AG04449 (cell line): Measurements from ENCODE around the gene DCT.
"Not testable (repeated sequence)": the region's sequence is repeated elsewhere in the genome, so short reads cannot be mapped to it uniquely, and the experiment has no call there.

ENCODE experiments used
- CTCF ChIA-PET: fragments of 350-600 bp; formaldehyde crosslinking; extraction: SDS; loops from one replicate; lab custom pipeline; 2021; ENCODE audit warnings: antibody characterized with exemption; lab: Yijun Ruan, JAX
- POLR2A ChIA-PET: fragments of 400-600, 350-600 bp; formaldehyde crosslinking; extraction: SDS; loops from one replicate; lab custom pipeline; 2020; ENCODE audit warnings: antibody characterized with exemption, inconsistent platforms; lab: Yijun Ruan, JAX
- DNase-seq: peaks from one replicate; pipeline ENCODE4 v3.0.0-alpha.2; 2010; ENCODE audit warnings: low read depth, low spot score
- H3K4me3 ChIP-seq: 2 replicates; pipeline ENCODE4 v1.5.1; 2011; ENCODE audit warnings: low read depth, mild to moderate bottlenecking, control low read depth, low read length
- TF ChIP-seq, protein P1 (sequence below): IDR thresholded peaks from one replicate; pipeline ENCODE4 v1.5.1; 2011; ENCODE audit warnings: mild to moderate bottlenecking, moderate library complexity, low read length, control low read depth, inconsistent platforms; ENCODE audit not compliant: insufficient read depth; ENCODE audit errors: missing control alignments

The DCT gene

DNA sequence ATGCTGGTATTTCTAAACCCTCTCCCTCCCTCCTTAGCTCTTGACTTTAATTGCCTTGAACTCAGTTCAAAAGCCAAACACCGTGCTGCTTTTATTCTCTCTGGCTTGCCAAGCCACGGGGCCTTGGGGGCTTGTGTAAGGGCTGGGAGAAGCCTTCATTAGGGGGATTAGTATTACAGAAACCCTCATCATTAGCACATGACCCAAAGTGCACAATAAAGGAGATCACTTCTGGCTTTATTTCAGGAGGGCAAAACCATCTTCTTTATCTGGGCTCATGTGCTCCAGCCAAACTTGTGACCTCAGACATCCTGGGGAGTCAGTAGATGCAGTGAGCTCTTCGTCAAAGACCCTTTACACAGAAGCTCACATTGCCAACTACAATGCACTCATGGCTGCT lies at the start of gene DCT:
Gene DCT (minus strand): TSS at position 67 of the 400 bp plus-strand sequence. CDS start 427 bp downstream, outside the sequence.
- CTCF ChIA-PET: interaction anchor here (0.8 kb wide), 1 partner anchor 11 kb away, joined by 3 read pairs; no protein-coding TSS in a partner anchor
- DNase-seq: no peak
- H3K4me3 ChIP-seq: no peak within 1 kb of the TSS
- TF ChIP-seq, protein P1, sequence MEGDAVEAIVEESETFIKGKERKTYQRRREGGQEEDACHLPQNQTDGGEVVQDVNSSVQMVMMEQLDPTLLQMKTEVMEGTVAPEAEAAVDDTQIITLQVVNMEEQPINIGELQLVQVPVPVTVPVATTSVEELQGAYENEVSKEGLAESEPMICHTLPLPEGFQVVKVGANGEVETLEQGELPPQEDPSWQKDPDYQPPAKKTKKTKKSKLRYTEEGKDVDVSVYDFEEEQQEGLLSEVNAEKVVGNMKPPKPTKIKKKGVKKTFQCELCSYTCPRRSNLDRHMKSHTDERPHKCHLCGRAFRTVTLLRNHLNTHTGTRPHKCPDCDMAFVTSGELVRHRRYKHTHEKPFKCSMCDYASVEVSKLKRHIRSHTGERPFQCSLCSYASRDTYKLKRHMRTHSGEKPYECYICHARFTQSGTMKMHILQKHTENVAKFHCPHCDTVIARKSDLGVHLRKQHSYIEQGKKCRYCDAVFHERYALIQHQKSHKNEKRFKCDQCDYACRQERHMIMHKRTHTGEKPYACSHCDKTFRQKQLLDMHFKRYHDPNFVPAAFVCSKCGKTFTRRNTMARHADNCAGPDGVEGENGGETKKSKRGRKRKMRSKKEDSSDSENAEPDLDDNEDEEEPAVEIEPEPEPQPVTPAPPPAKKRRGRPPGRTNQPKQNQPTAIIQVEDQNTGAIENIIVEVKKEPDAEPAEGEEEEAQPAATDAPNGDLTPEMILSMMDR: no peak
- POLR2A ChIA-PET: no interaction called here

DNA sequence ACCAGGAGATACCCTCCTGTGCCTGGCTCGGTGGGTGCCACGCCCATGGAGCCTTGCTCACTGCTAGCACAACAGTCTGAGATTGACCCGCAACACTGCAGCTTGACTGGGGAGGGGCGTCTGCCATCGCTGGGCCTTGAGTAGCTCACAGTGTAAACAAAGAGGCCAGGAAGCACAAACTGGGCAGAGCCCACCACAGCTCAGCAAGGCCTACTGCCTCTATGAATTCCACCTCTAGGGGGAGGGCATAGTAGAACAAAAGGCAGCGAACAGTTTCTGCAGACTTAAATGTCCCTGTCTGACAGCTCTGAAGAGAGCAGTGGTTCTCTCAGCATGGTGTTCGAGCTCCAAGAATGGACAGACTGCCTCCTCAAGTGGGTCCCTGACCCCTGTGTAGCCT lies 47.5 kb upstream of the DCT start:
- CTCF ChIA-PET, H3K4me3 ChIP-seq, DNase-seq, POLR2A ChIA-PET: not testable (repeated sequence)

DNA sequence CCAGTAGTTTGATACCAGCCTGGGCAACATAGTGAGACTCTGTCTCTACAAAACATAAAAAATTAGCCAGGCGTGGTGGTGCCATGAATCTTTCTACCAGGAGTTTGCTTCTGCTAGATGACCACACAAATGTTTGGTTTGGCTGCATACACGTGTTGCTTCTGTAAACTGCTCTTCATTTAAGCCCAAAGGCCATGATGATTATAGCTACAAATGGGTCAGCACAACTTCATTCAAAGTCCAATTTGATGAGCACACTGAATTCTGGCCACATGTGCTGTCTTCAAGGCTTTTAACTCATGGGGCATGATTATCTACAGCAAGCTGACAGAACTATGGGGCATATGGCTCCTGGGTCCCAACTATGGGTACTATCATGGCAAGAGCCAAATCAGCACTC lies 46.3 kb upstream of the DCT start:
- CTCF ChIA-PET: no interaction called here
- H3K4me3 ChIP-seq: no peak overlapping the region
- DNase-seq: no peak
- POLR2A ChIA-PET: no interaction called here
- TF ChIP-seq, protein P1: no peak

DNA sequence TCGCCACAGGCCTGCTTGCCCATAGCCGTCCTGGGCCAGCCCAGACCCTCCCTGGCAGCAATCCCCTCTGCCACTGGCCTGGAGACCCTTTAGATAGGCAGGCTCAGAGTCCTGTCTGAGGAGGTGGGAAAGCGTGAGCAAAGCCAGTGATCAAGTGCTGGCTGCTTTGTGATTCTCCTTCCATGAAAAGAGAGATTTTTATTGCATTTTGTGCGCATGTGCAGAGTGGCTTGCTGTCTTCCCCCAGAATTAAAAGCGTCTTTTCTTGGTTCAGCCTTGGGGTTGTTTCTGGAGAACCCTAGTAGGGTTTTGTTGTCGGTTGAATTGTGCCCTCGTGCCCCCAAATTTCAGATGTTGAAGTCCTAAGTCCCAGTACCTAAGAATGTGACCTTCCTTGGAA lies 44.9 kb upstream of the DCT start:
- TF ChIP-seq, protein P1: no peak
- DNase-seq: no peak
- POLR2A ChIA-PET: no interaction called here
- H3K4me3 ChIP-seq: no peak overlapping the region
- CTCF ChIA-PET: no interaction called here

DNA sequence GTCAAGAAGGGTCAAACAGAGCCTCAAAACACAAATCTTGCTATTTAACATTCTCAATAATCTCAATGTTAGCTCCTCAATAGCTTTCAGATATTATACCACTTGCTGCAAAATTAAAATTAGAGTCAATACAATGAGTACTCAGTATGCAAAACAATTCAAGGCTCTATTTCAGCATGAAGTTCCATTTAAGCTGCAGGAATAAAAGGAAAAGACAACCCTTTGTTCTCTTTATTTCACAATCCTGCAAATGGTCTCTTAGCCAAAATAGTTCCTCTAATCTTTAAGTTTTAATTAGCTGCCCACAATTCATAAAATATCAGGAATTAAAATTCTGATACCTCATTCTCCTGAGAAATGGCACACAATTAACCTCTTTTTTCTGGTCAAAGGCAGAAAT lies 40.5 kb upstream of the DCT start:
- H3K4me3 ChIP-seq: no peak overlapping the region
- ChIA-PET POLR2A (no interaction called here), CTCF (no interaction called here)
- DNase-seq: no peak
- TF ChIP-seq, protein P1: no peak

DNA sequence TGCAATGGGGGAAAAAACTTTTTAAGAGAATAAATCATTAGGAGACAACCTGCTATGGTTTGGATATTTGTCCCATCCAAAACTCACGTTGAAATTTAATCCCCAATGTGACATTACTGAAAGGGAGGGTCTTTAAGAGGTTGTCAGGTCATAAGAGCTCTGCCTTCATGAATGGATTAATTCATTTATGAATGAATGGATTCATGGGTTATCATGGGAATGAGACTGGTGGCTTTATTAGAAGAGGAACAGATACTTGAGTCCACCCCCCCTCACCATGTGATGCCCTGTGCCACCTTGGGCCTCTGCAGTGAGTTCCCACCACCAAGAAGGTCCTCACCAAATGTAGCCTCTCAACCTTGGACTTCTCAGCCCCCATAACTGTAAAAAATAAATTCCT lies 37.0 kb upstream of the DCT start:
- no peak for DNase-seq
- H3K4me3 ChIP-seq: no peak overlapping the region
- CTCF ChIA-PET: no interaction called here
- POLR2A ChIA-PET: no interaction called here
- TF ChIP-seq, protein P1: no peak

DNA sequence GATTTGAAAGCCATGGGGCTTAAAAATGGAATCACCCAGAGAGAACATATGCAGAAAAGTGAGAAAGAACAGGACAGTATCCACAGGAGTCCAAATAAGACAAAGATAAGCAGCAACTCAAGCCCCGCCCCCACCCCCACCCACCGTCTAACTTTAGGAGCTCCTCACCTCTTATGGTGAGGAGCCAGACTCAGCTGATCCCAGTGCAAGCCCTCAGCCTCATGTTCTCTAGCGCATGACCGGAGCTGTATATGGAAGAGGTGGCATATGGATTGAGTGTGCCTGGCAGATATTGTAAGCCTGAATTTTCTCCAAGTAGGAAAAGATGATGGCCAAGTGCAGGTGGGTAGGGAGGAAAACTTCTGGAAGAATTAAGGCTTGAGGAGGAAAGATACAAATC lies 36.4 kb upstream of the DCT start:
- ChIA-PET CTCF (no interaction called here), POLR2A (no interaction called here)

More for the DNA sequence above, 36.4 kb upstream of the DCT start:
- TF ChIP-seq, protein P1: no peak
- no peak overlapping the region for H3K4me3 ChIP-seq
- DNase-seq: no peak
